ENCODE measurements around the gene MLLT10.
A peak's percentile ranks its signal among the peaks of the same experiment; 100 is the strongest.
"Not testable (repeated sequence)": the region's sequence is repeated elsewhere in the genome, so short reads cannot be mapped to it uniquely, and the experiment has no call there.

Gene MLLT10

GRCh38 chr10:21707498-21707897 is 173.5 kb downstream of the MLLT10 start:
- no peak for DNase-seq

GRCh38 chr10:21712975-21713374 is 178.9 kb downstream of the MLLT10 start:
- DNase-seq: no peak

DNA sequence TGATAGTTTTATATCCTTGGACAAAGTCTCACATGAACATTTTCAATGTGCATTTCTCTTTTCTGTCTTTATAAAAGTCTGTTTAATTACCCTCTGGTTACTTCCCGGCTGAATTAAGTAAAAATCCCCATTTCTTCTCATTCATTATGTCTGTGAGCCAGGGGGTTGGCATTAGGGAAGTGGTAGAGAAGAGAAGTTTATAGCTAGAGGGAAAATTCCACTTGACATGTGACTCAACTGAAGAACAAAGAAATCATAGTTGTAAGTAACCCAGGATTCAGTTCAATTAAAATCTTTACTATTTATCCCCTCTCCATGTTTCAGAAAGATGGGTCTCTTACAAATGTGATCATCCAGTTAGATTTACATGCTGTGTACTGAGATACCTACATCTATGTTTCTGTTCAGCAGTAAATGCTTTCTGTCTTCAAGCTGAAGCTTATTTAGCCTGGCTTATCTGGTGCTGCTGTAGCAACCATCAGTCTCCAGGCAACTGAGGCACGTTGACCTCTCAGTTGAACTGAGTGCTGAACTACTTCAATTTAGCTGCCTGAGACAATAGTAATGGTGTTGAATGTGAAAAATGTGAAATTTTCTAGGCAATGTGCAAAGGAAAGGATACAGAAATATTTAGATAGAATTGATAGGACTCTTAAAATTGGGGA is 181.6 kb downstream of the MLLT10 start:
- DNase-seq: no peak

- not testable (repeated sequence) for DNase-seq
These were observed 183.5 kb downstream of the MLLT10 start for GRCh38 chr10:21717437-21718054.

DNA sequence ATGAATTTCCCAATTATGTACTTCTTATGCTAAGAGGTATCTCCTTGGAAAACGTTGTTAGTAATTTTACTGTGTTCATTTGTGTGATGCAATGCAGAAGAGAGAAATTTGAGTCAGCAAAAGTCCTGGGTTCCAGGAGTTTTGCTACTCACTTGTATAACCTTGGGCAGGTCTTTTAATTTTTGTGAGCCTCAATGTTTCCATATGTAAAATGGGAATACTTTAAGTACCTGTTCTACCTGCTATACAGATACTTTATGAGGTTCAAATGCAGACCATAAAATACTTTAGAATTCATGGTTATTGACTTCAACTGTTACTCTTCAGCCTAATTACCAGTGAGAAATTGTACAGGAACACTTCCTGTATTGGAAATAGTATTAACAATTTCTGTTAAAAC is 185.5 kb downstream of the MLLT10 start:
- no peak for DNase-seq

- no peak for DNase-seq
These were observed 186.1 kb downstream of the MLLT10 start for GRCh38 chr10:21720090-21720489.

DNA sequence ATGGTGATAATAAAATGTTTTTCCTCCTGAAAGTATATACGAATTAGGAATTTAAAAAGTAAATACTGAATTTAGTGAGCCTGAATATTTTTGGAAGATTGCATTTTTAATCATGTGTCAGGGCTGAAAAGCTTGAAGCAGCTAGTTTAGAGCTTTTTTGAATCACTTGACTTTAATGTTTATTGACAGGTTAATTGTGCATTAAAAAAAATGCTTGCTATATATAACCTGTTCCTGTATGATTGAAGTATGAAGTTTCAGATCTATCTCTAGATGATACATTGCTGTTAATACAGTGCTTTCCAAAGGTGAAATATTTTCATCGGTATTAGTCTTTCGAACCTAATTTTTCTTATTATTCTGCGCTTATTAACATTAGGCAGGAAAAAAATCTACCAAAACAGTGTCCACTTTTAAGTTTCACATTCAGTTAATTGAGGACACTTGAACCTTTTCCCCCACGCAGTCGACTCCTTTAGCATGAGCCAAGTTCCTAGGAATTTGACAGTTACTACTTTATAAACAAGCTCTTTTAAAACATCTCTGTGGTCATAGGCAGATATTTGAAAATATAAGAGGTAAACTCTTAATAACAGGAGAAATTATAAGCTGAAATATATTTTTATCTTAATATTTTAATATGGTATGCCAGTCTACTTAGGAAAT is 187.1 kb downstream of the MLLT10 start:
- DNase-seq: no peak

DNA sequence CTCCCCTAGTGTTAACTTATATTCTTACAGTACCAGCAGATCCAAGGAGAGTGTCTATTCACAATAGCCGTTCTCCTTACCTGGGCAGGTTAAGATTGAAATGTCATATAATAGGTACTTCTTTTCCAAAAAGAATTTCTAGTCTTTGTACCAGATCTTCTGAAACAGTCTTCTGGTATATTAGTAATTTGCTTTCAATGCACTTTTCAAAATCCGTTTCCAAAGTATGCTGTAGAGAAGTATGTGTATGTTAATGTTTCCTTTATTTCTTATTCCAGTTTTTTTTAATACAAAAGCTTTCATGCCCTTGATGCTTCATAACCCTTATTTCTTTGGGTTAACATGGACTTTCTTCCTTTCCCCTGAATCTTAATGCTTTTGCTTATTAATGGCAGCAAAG is 188.2 kb downstream of the MLLT10 start:
- no peak for DNase-seq

DNA sequence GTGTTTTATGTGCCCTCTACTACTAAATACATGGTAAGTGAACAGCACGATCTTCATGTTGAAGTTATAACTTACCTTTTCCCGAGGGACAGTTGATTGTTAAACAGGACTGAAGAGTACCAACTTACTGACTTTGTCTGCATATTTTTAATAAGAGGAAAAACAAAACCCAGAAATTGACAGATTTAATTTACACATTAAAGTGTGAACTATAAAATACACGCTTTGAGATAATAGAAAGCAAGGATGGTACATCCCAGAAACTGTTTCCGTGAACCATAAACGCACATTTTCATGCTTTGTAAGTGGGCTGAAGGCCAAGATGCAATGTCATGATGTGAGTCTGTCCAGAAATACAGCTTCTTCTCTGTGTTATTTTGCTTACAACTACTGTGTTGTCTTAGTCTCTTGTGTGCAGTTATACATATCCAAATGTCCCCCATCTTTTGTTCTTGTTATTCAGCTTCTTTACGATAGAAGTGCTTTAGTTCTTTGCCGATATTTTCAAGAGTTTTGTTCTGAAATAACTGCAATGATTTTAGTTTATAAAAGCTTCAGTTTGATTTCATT is 190.1 kb downstream of the MLLT10 start:
- DNase-seq: no peak

GRCh38 chr10:21724687-21725367 is 190.8 kb downstream of the MLLT10 start:
- DNase-seq: peak; percentile 99

- no peak for DNase-seq
These were observed 192.7 kb downstream of the MLLT10 start for GRCh38 chr10:21726601-21727225.

DNA sequence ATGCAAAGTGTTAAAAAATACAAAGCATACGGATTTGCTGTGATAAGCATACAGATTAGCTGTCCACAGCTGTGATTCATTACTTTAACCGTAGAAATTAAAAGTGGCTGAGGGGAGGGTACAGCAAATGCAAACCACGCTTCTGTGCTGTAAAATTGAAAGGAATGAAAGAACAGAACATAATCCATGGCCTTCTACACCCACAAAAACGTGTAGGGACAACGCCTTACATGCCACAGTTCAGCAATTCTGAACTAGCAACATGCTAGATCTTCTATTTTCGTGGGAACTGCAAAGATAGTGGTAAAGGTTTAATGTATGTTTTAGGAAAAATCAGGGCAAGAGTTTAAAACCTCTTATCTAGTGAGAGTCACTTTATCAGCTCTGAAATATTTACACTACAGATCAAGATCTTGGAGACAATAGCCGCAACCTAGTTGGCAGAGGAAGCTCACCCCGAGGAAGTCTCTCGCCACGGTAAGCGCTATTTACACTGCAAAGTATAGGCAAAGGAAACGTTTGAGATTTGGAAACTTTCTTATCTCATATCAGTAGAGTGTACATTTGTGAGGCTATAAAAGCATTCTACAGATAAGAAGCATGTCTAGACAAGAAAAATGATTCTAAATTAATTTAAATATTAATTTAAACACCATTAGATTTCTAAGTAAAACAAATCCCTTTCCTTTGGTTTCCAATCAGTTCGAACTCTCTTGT is 193.6 kb downstream of the MLLT10 start:
- no peak for DNase-seq

DNA sequence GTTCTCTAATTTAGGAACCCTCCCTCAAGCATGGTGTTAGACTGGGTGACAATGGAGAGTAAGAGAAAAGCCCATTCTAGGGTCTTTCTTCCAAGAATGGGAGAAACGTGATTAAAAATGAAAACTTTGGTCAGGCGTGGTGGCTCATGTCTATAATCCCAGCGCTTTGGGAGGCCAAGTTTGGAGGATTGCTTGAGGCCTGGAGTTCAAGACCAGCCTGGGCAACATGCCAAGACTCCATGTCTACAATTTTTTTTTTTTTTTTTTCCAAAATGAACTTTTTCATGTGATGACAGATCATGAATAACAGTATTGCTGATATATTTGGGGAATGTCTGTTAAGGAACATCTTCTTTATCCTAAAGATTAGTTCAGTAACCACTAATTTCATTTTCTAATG is 194.6 kb downstream of the MLLT10 start:
- DNase-seq: no peak

DNA sequence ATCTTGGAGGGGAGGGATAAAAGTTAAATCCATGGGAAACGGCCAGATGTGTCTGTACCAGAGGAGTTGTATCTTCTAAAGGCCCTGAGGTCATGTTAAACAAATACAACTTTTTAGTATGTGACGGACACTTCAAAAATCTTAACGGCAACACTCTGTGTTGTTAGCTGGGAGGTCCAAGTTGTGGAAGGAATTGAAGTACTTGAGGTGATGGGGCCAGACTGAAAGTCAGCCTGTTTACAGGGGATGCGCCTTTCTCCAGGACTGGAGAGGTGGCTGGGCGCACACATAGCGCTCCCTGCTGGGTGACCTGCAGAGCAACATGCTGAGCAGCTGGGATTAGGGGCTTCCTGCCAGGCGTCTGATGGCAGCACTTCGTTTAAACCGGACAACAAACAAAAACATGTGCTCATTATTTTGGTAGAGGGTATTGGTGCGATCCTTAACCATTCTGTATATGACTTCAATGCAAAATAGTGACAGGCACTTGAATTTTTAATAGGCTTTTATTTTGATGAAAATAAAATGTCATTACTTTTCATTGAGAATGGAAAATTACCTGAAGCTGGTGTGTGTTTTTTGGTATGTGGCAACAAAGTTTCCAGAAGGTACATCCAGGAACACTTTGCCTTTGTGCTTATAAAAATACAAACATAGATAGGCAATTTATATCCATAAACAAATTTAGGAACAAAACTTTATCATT is 198.2 kb downstream of the MLLT10 start:
- peak; percentile 47 for DNase-seq

GRCh38 chr10:21733710-21734109 is 199.7 kb downstream of the MLLT10 start:
- DNase-seq: no peak

DNA sequence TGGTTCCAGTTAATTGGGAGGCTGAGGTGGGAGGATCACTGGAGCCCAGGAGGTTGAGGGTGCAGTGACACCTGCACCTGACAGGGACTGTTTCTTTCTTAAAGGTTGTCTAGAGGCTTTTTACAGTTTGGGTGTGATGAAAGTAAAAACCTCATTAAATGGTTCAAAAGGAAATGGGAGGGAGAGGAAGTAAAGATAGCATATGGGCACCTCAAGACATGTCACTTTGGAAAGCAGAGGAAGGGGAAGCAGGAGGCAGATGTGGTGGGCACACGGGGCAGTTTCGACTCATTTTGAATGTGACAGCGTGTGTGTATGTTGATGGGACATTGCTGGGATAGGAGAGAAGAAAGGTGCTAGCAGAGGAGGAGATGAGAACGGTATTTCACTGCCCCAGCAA is 203.1 kb downstream of the MLLT10 start:
- no peak for DNase-seq

GRCh38 chr10:21740989-21741388 is 207.0 kb downstream of the MLLT10 start:
- no peak for DNase-seq

GRCh38 chr10:21742740-21743412 is 208.8 kb downstream of the MLLT10 start:
- DNase-seq: no peak

DNA sequence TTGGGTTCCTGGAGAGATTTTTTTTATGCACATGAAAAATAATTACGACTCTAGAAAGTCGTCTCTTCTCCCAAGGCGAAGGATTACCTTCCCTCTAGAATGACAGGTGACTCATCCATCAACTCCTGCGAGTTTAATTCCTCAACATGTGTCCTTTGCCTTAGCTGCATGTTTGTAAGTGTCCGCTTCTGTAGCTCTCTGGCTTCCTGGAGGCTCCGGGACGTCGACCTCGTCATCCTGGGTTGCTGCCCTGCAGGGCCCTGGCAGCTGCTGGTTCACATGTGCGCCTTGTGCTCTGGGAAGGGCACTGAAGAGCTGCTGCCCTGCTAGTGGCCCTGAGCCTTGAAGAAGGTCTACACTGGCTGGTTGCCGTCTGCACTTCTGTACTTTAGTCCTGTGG is 210.2 kb downstream of the MLLT10 start:
- DNase-seq: no peak

- no peak for DNase-seq
These were observed 212.1 kb downstream of the MLLT10 start for GRCh38 chr10:21746118-21746517.

DNA sequence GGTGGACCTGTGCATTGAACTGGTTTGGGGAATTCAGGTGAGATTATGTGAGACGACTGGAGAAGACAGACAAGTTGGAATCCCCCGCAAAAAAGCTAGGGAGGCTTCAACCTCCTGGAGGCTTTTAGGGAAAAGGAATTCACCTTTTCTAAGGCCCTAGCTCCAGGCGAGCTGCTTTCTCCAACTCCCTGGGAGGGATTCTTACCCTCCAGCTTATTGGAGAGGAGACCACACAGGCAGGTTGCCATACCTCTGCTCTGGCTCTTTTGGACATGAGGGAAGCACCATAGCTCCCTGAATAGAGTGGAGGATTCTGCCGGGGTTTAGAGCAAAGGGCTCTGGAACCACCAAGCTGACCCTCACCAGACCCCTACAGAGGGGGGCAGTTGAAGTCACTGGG is 213.8 kb downstream of the MLLT10 start:
- no peak for DNase-seq
